Measurements from ENCODE around the gene WSCD2. TPM values are rescaled to one million over a fixed set of nuclear protein-coding genes. Genes with fewer than 3 reads are reported as not detected.

The WSCD2 gene
- total RNA-seq, 2 donors from 2014 or later: not detected

DNA sequence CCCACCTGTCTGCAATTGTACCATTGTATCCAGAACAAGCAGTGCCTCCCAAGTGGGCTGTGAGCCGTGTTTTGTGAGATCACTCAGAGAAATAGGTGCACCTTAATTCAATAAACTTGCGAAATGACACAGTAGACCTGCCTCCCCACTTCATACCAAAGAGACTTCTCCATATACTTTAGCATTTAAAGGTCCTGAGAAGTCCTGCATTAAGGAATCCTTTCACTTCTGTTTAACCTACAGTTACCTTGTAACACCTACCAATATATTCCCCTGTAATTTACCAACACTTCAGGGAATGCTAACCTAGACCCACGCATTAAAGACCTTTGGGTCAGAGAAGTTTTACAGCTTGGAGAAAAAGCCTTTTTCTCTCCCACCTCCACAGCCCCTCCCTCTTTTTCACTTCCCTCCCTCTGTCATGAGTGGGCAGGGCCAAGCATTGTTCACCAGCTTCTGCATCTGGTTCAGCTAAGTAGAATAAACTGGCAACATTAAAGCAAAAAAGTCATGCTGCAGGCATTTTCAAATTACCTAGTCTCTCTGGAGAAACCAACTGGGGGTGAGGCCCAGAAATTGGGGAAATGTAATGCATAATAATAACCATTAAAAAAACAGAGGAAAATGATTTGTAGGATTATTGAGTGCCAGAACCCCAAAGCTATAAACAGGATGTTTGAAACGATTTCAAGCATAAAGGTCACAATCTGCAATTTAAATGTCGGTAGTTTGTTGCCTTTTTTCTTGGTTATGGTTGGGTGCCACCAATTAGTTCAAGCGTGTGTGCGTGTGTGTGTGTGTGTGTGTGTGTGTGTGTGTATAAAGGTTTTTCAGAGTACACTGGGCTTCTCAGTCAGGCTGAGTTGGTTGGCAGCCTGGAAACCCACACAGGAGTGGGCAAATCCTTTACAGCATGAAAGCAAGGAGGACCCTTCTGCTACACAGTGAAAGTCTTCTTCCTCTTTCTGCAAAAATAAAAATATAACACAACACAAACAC, 13.7 kb upstream of the WSCD2 start:
- H3K27ac Mint-ChIP-seq: no peak overlapping the region
- DNase-seq: no peak
- H3K4me3 Mint-ChIP-seq: no peak overlapping the region
- H3K9me3 Mint-ChIP-seq: no peaks in the 10 kb centered on the region
- no peak for ATAC-seq (replicated peaks in 1 of 2)
- H3K4me1 Mint-ChIP-seq (ENCODE audit: low read depth): no peaks in the 10 kb centered on the region
- peaks cover 14% of the 10 kb centered on the region for H3K27me3 Mint-ChIP-seq (ENCODE audit: low read depth)
- no peaks in the 10 kb centered on the region for H3K36me3 Mint-ChIP-seq (ENCODE audit: insufficient read depth in 2 of 2)

GRCh38 chr12:108116254-108116653, 12.8 kb upstream of the WSCD2 start:
- Mint-ChIP-seq H3K27me3 (ENCODE audit: low read depth) (peaks cover 14% of the 10 kb centered on the region), H3K36me3 (ENCODE audit: insufficient read depth in 2 of 2) (no peaks in the 10 kb centered on the region), H3K9me3 (no peaks in the 10 kb centered on the region), H3K4me1 (ENCODE audit: low read depth) (no peaks in the 10 kb centered on the region), H3K27ac (no peak overlapping the region), H3K4me3 (no peak overlapping the region)
- no peak for DNase-seq
- no peak for ATAC-seq (replicated peaks in 1 of 2)

- Mint-ChIP-seq H3K27me3 (ENCODE audit: low read depth) (peaks cover 14% of the 10 kb centered on the region), H3K27ac (no peak overlapping the region), H3K9me3 (no peaks in the 10 kb centered on the region), H3K4me1 (ENCODE audit: low read depth) (no peaks in the 10 kb centered on the region), H3K4me3 (no peak overlapping the region), H3K36me3 (ENCODE audit: insufficient read depth in 2 of 2) (no peaks in the 10 kb centered on the region)
- DNase-seq (no peak), ATAC-seq (replicated peaks in 1 of 2) (no peak)
Observed at GRCh38 chr12:108116699-108117098, 12.4 kb upstream of the WSCD2 start.

DNA sequence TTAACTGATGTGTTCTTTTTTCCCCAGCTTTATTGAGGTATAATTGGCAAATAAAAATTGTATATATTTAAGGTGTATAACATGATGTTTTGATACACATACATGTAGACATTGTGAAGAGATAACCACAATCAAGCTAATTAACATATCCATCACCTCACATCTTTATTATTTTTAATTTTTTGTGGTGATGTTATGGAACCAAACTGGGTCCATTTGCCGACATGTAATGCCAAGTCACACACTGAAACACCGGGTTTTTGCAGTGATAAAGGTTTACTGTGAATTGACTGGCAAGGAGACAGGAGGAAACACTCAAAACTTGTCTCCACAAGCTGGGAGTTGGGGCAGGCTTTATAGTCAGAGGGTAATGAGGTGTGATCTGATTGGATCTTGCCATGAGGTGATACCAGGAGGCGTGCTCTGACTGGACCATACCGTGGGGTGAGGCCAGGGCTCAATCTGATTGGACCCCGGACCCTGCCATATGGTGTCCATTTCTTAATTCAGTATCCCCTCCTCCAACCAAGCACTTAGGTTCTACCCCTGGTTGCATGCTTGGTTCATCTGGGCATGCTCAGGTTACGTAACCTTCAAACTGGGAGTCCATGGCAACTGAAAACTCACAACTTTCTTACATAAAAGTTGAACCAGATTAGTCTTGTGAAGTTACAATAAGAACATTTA, 11.8 kb upstream of the WSCD2 start:
- Mint-ChIP-seq H3K36me3 (ENCODE audit: insufficient read depth in 2 of 2) (no peaks in the 10 kb centered on the region), H3K4me1 (ENCODE audit: low read depth) (no peaks in the 10 kb centered on the region), H3K9me3 (no peaks in the 10 kb centered on the region), H3K4me3 (no peak overlapping the region), H3K27me3 (ENCODE audit: low read depth) (peaks cover 14% of the 10 kb centered on the region), H3K27ac (no peak overlapping the region)
- DNase-seq (no peak), ATAC-seq (replicated peaks in 1 of 2) (no peak)

GRCh38 chr12:108117902-108118301, 11.2 kb upstream of the WSCD2 start:
- H3K36me3 Mint-ChIP-seq (ENCODE audit: insufficient read depth in 2 of 2): no peaks in the 10 kb centered on the region
- ATAC-seq (replicated peaks in 1 of 2): no peak

DNA sequence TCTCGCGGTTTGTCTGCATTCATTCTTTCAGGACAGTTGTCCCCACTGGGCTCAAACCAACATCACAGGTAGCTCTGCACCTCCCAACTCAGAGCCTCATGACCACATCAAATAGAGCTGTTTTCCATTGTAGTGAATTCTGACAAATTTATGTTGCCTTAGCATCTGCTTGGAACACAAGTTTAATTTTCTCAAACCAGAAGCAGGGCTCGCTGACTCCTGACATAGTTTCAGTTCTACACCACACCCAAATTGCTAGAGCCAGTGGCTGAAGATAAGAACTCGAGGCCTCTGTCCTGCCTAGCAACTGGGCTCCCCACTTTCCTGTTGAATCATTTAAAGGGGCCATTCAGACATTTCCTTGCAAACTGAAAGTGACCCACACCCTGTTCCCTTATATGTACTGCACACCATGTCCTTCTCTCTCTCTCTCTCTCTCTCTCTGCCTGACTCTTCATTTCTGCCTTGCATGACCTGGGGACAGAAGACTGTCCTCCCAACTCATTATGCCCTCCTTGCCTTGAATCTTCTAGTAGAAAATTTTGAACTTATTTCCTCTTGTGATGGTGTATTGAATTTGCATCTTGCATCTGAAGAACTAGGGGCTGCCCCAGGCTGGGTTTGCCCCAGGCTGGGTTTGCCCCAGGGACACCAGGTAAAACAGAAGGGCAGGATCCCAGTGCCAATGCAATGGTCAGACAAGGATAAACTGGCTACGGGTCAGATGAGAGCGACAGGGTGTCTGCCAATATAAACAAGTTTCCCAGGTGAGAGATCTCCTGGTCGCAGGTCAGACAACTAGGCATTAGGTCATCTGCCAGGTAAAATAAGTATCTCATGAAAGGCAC, 9.7 kb upstream of the WSCD2 start:
- peaks cover 20% of the 10 kb centered on the region for H3K27me3 Mint-ChIP-seq (ENCODE audit: low read depth)
- no peaks in the 10 kb centered on the region for H3K4me1 Mint-ChIP-seq (ENCODE audit: low read depth)
- H3K4me3 Mint-ChIP-seq: peak overlapping the region; percentile 2 to 12
- no peaks in the 10 kb centered on the region for H3K36me3 Mint-ChIP-seq (ENCODE audit: insufficient read depth in 2 of 2)
- ATAC-seq (replicated peaks in 1 of 2): peak; percentile 22 to 32
- DNase-seq: no peak
- no peak overlapping the region for H3K27ac Mint-ChIP-seq
- no peaks in the 10 kb centered on the region for H3K9me3 Mint-ChIP-seq

More at GRCh38 chr12:108117902-108118301, 11.2 kb upstream of the WSCD2 start:
- Mint-ChIP-seq H3K4me1 (ENCODE audit: low read depth) (no peaks in the 10 kb centered on the region), H3K27me3 (ENCODE audit: low read depth) (peaks cover 14% of the 10 kb centered on the region), H3K9me3 (no peaks in the 10 kb centered on the region), H3K4me3 (no peak overlapping the region), H3K27ac (no peak overlapping the region)
- no peak for DNase-seq

DNA sequence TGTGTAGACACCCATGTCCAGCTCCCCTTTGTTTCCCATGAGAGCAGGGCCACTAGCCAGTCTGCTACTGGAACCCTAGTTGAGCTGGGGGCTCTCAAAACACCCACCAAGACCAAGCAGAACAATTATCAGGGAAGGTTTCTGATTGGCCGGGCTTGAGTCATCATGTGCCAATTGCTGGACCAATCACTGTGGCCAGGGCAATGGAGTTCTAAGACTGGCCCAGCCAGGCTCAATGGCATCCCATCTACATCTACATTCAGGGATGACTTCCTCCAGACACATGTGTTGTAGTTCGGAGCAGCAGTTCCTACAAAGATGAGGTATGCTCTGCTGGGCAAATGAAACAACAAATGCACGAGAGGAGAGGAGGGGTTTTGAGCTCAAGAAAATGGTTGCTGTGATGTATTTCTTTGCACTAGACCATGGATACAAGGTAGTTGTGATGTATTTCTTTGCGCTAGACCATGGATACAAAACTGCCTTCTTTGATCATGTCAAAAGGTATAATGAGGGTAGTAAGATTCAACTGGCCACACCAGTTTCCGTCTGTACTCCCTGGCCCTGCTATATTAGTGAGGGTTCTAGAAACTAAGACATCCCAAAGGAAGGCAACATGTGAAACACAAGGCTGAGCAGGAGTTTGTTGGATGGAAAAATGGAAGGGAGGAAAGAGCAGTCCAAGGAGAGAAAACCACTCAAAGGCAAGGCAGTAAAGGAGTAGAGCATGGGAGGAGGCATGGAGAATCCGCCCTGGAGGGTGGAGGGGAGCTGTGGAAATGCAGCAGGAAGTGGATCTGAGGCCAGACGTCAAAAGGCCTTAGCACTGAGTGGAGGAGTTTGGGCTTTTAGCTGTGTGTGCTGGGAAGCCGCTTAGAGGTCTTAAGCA, 8.9 kb upstream of the WSCD2 start:
- ATAC-seq (replicated peaks in 1 of 2) (no peak), DNase-seq (no peak)
- H3K4me1 Mint-ChIP-seq (ENCODE audit: low read depth): no peaks in the 10 kb centered on the region
- peaks cover 14% of the 10 kb centered on the region for H3K27me3 Mint-ChIP-seq (ENCODE audit: low read depth)
- no peak overlapping the region for H3K4me3 Mint-ChIP-seq
- H3K9me3 Mint-ChIP-seq: no peaks in the 10 kb centered on the region
- no peaks in the 10 kb centered on the region for H3K36me3 Mint-ChIP-seq (ENCODE audit: insufficient read depth in 2 of 2)
- H3K27ac Mint-ChIP-seq: no peak overlapping the region

GRCh38 chr12:108120863-108121165, 8.3 kb upstream of the WSCD2 start:
- H3K4me3 Mint-ChIP-seq: no peak overlapping the region

GRCh38 chr12:108121320-108121719, 7.8 kb upstream of the WSCD2 start:
- no peak for ATAC-seq (replicated peaks in 1 of 2)
- H3K36me3 Mint-ChIP-seq (ENCODE audit: insufficient read depth in 2 of 2): no peaks in the 10 kb centered on the region

More at GRCh38 chr12:108120863-108121165, 8.3 kb upstream of the WSCD2 start:
- Mint-ChIP-seq H3K27me3 (ENCODE audit: low read depth) (peaks cover 14% of the 10 kb centered on the region), H3K9me3 (no peaks in the 10 kb centered on the region), H3K27ac (no peak overlapping the region), H3K36me3 (ENCODE audit: insufficient read depth in 2 of 2) (no peaks in the 10 kb centered on the region), H3K4me1 (ENCODE audit: low read depth) (no peaks in the 10 kb centered on the region)
- no peak for DNase-seq
- no peak for ATAC-seq (replicated peaks in 1 of 2)

DNA sequence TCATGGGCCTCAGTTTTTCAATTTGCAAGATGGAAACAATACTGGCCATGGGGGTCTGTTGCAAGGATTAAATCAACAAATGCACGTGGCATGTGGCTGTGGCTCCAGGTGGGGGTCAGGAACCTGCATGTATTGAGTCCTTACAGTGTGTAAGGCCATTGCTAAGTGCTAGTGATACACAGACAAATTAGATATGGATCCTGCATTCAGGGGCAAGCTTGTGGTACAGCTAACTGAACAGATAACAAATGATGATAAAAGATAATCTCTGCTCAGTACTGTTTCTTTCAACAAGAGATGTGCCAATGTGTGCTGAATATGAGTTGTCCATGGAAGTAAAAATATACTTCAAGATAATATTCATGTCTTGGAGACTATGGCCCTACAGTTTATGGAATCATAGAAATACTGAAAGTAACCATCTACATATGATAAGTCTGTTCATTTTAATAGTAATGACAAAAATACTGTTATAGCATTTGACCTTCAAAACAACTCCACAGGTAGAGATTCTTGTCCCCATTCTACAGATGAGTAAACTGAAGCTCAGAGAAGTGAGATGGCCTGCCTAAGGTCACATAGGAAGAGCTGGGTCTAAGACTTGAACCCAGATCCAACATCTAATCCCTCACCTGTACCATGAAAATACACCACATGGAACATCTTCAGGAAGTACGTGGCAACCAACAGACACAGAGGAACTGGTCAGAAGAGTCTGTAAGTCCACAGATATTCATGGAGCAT, 7.2 kb upstream of the WSCD2 start:
- no peaks in the 10 kb centered on the region for H3K36me3 Mint-ChIP-seq (ENCODE audit: insufficient read depth in 2 of 2)
- DNase-seq: no peak
- H3K4me1 Mint-ChIP-seq (ENCODE audit: low read depth): no peaks in the 10 kb centered on the region
- H3K27me3 Mint-ChIP-seq (ENCODE audit: low read depth): peaks cover 14% of the 10 kb centered on the region
- no peak for ATAC-seq (replicated peaks in 1 of 2)
- H3K4me3 Mint-ChIP-seq: no peak overlapping the region
- H3K9me3 Mint-ChIP-seq: no peaks in the 10 kb centered on the region
- no peak overlapping the region for H3K27ac Mint-ChIP-seq

More at GRCh38 chr12:108121320-108121719, 7.8 kb upstream of the WSCD2 start:
- no peaks in the 10 kb centered on the region for H3K9me3 Mint-ChIP-seq
- DNase-seq: no peak
- no peaks in the 10 kb centered on the region for H3K4me1 Mint-ChIP-seq (ENCODE audit: low read depth)
- no peak overlapping the region for H3K27ac Mint-ChIP-seq
- no peak overlapping the region for H3K4me3 Mint-ChIP-seq
- peaks cover 12% of the 10 kb centered on the region for H3K27me3 Mint-ChIP-seq (ENCODE audit: low read depth)

DNA sequence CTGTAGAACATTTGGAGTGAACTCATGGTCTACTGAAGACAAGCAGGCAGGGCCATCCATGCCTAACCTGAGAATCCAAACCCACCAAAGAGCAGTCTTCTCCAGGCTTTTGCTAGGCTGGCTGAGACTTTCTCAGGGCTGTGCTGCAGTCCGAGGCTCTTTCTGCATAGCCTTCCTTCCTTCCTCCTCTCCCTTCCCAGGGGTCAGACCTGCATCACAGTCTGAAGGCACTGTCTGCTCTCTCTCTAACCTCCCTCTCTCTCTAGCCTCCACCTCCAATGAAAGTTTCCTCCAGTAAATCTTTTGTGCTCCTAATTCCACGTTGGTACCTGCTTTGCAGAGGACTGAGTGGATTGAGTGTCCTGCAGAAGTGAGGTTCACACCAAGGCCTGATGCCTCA, 6.4 kb upstream of the WSCD2 start:
- peaks cover 7% of the 10 kb centered on the region for H3K4me1 Mint-ChIP-seq (ENCODE audit: low read depth)
- peaks cover 0 to 2% of the 10 kb centered on the region in 2 donors for H3K36me3 Mint-ChIP-seq (ENCODE audit: insufficient read depth in 2 of 2)
- no peak for DNase-seq
- H3K27me3 Mint-ChIP-seq (ENCODE audit: low read depth): peaks cover 21% of the 10 kb centered on the region
- ATAC-seq (replicated peaks in 1 of 2): no peak
- no peaks in the 10 kb centered on the region for H3K9me3 Mint-ChIP-seq
- H3K27ac Mint-ChIP-seq: no peak overlapping the region
- H3K4me3 Mint-ChIP-seq: no peak overlapping the region

DNA sequence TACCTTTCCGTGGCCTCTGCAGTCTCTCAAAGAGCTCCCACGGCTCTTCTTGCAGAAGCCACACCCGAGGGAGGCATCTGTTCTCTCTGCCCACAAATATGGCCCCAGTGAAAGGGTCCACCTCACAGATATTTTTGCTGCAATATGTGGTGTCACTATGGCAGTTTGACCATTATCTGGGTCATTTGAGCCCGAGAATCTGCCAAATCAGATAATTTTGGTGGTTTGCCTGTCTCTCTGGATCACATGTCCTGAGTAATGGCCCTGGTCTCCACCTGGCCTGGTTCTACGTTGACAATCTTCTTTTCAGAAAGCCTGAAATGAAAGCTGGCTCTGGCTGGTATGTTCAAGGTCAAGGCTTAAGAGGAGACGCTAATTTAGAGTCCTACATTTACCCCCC, 5.7 kb upstream of the WSCD2 start:
- H3K27ac Mint-ChIP-seq: no peak overlapping the region
- H3K9me3 Mint-ChIP-seq: no peaks in the 10 kb centered on the region
- peaks cover 9% of the 10 kb centered on the region for H3K4me1 Mint-ChIP-seq (ENCODE audit: low read depth)
- ATAC-seq (replicated peaks in 1 of 2) (no peak), DNase-seq (no peak)
- no peak overlapping the region for H3K4me3 Mint-ChIP-seq
- H3K27me3 Mint-ChIP-seq (ENCODE audit: low read depth): peaks cover 29% of the 10 kb centered on the region
- H3K36me3 Mint-ChIP-seq (ENCODE audit: insufficient read depth in 2 of 2): peaks cover 0 to 2% of the 10 kb centered on the region in 2 donors

All from activated T-cell treated with anti-CD3 and anti-CD28 coated beads, Interleukin-2, amount 50 U/mL, for 72 hours (primary cell).